ENCODE data around the gene TBX19. TPM values are rescaled to one million over a fixed set of nuclear protein-coding genes. Genes with fewer than 3 reads are reported as not detected.

TBX19 gene
- polyA plus RNA-seq, 1 donor (not counting 4 experiments of a cell fraction or from before 2014, with no cell fraction given) = 0.93 TPM

GRCh38 chr1:168331569-168331968 is 50.9 kb downstream of the TBX19 start:
- Histone ChIP-seq H3K36me3 (ENCODE audit: control insufficient read depth in 2 of 2, extremely low read depth in 1 of 2, insufficient read depth in 2 of 2, low read length in 2 of 2) (no peaks in the 10 kb centered on the region), H3K79me2 (ENCODE audit: control insufficient read depth, insufficient read depth, low read length) (no peaks in the 10 kb centered on the region), H3K9me3 (ENCODE audit: control insufficient read depth, low read depth, low read length) (no peaks in the 10 kb centered on the region), H3K4me1 (ENCODE audit: control insufficient read depth, extremely low read depth, insufficient read depth, low read length) (peaks cover 2% of the 10 kb centered on the region), H3K4me2 (ENCODE audit: control insufficient read depth, extremely low read depth, insufficient read depth, low read depth, low read length) (no peak overlapping the region), H3K9ac (ENCODE audit: control insufficient read depth, extremely low read depth, insufficient read depth, low read length) (no peak overlapping the region), H3K4me3 (ENCODE audit: control insufficient read depth in 2 of 3, extremely low read depth in 1 of 3, insufficient read depth in 2 of 3, low read depth in 1 of 3, low read length in 3 of 3) (no peak overlapping the region), H3K27me3 (ENCODE audit: control insufficient read depth, extremely low read depth, insufficient read depth, low read length) (no peaks in the 10 kb centered on the region), H2AFZ (ENCODE audit: control insufficient read depth, low read length) (no peak overlapping the region), H4K20me1 (ENCODE audit: control insufficient read depth, extremely low read depth, insufficient read depth, low read length) (no peaks in the 10 kb centered on the region), H3K9me1 (ENCODE audit: control insufficient read depth, extremely low read depth, insufficient read depth, low read length) (no peaks in the 10 kb centered on the region), H3K27ac (ENCODE audit: control insufficient read depth, insufficient read depth, low read length) (no peak overlapping the region)
- dilution Hi-C loops (cut with MboI; ENCODE audit: extremely low pct_ligation_motif_present, low sequenced_read_pairs) = no loop called here
- FAIRE-seq = no peak
- TF ChIP-seq EZH2 (IDR thresholded peaks at IDR 0.05; ENCODE audit: low read length) (no peak), CTCF (optimal IDR thresholded peaks at IDR 0.05 in 1 of 3, IDR thresholded peaks at IDR 0.05 in 1 of 3, conservative IDR thresholded peaks at IDR 0.05 in 1 of 3; ENCODE audit: extremely low read depth in 1 of 3, insufficient read depth in 2 of 3, low read length in 3 of 3) (no peak)
- no peak for DNase-seq (ENCODE audit: low read depth, low spot score)

- peaks cover 2% of the 10 kb centered on the region for H3K4me1 ChIP-seq (ENCODE audit: control insufficient read depth, extremely low read depth, insufficient read depth, low read length)
- no peaks in the 10 kb centered on the region for H3K9me3 ChIP-seq (ENCODE audit: control insufficient read depth, low read depth, low read length)
- H3K4me2 ChIP-seq (ENCODE audit: control insufficient read depth, extremely low read depth, insufficient read depth, low read depth, low read length) = no peak overlapping the region
- no peaks in the 10 kb centered on the region for H3K36me3 ChIP-seq (ENCODE audit: control insufficient read depth in 2 of 2, extremely low read depth in 1 of 2, insufficient read depth in 2 of 2, low read length in 2 of 2)
- FAIRE-seq = no peak
- no peaks in the 10 kb centered on the region for H4K20me1 ChIP-seq (ENCODE audit: control insufficient read depth, extremely low read depth, insufficient read depth, low read length)
- H3K79me2 ChIP-seq (ENCODE audit: control insufficient read depth, insufficient read depth, low read length) = no peaks in the 10 kb centered on the region
- H3K4me3 ChIP-seq (ENCODE audit: control insufficient read depth in 2 of 3, extremely low read depth in 1 of 3, insufficient read depth in 2 of 3, low read depth in 1 of 3, low read length in 3 of 3) = no peak overlapping the region
- dilution Hi-C loops (cut with MboI; ENCODE audit: extremely low pct_ligation_motif_present, low sequenced_read_pairs) = no loop called here
- no peaks in the 10 kb centered on the region for H3K27me3 ChIP-seq (ENCODE audit: control insufficient read depth, extremely low read depth, insufficient read depth, low read length)
- no peaks in the 10 kb centered on the region for H3K9me1 ChIP-seq (ENCODE audit: control insufficient read depth, extremely low read depth, insufficient read depth, low read length)
- TF ChIP-seq CTCF (optimal IDR thresholded peaks at IDR 0.05 in 1 of 3, IDR thresholded peaks at IDR 0.05 in 1 of 3, conservative IDR thresholded peaks at IDR 0.05 in 1 of 3; ENCODE audit: extremely low read depth in 1 of 3, insufficient read depth in 2 of 3, low read length in 3 of 3) (no peak), EZH2 (IDR thresholded peaks at IDR 0.05; ENCODE audit: low read length) (no peak)
- H2AFZ ChIP-seq (ENCODE audit: control insufficient read depth, low read length) = no peak overlapping the region
- no peak for DNase-seq (ENCODE audit: low read depth, low spot score)
- no peak overlapping the region for H3K9ac ChIP-seq (ENCODE audit: control insufficient read depth, extremely low read depth, insufficient read depth, low read length)
- H3K27ac ChIP-seq (ENCODE audit: control insufficient read depth, insufficient read depth, low read length) = no peak overlapping the region
These were observed 53.0 kb downstream of the TBX19 start for GRCh38 chr1:168333562-168334276.

Measured in keratinocyte (primary cell).